Common myeloid progenitor, CD34-positive (primary cell): ENCODE results near the gene TMEM54.

Source experiments
- CTCF ChIA-PET: fragments of 350-600 bp; sonication (Branson Sonifier 250); formaldehyde crosslinking; loops from one replicate; lab custom pipeline; 2021; ENCODE audit warnings: antibody characterized with exemption; lab: Charles Lee
- POLR2A ChIA-PET: fragments of 350-600 bp; sonication (Branson Sonifier 250); formaldehyde crosslinking; loops from one replicate; lab custom pipeline; 2021; ENCODE audit warnings: antibody characterized with exemption; lab: Charles Lee
- DNase-seq, 3 donors: peaks; one replicate each; pipeline versions ENCODE4 v3.0.0 to v3.0.0-alpha.2; 2013
- H3K27ac ChIP-seq, 2 experiments: 1 replicate in 1 of 2; 2 replicates in 1 of 2; pipeline ENCODE4 v1.7.0; 2013; ENCODE audit warnings: inconsistent platforms in 2 of 2, low read length in 2 of 2, mild to moderate bottlenecking in 2 of 2, low read depth in 1 of 2, moderate library complexity in 1 of 2; ENCODE audit not compliant: severe bottlenecking in 2 of 2, insufficient read depth in 1 of 2, poor library complexity in 1 of 2
- H3K27me3 ChIP-seq, 5 experiments: replicated peaks in 2 of 5; 1 replicate in 3 of 5; 2 replicates in 2 of 5; pipeline versions ENCODE4 v1.6.1 to v1.7.0; 2013; ENCODE audit warnings: low read length in 4 of 5, mild to moderate bottlenecking in 2 of 5, moderate library complexity in 2 of 5, inconsistent platforms in 1 of 5; ENCODE audit not compliant: insufficient read depth in 5 of 5, control insufficient read depth in 4 of 5
- H3K36me3 ChIP-seq, 4 experiments: 1 replicate in 2 of 4; 2 replicates in 2 of 4; pipeline versions ENCODE4 v1.6.1 to v1.7.0; 2013; ENCODE audit warnings: low read length in 3 of 4, control low read depth in 1 of 4, mild to moderate bottlenecking in 1 of 4; ENCODE audit not compliant: control insufficient read depth in 4 of 4, insufficient read depth in 4 of 4
- H3K4me1 ChIP-seq, 4 experiments: 1 replicate in 3 of 4; 2 replicates in 1 of 4; pipeline versions ENCODE4 v1.6.1 to v1.7.1; 2013; ENCODE audit warnings: low read length in 3 of 4, mild to moderate bottlenecking in 3 of 4, control low read depth in 1 of 4, inconsistent platforms in 1 of 4, moderate library complexity in 1 of 4; ENCODE audit not compliant: control insufficient read depth in 4 of 4, insufficient read depth in 4 of 4; ENCODE audit errors: control extremely low read depth in 1 of 4
- H3K4me3 ChIP-seq, 7 experiments: 1 replicate in 4 of 7; 2 replicates in 3 of 7; pipeline versions ENCODE4 v1.5.1 to v1.7.0; 2013; ENCODE audit warnings: mild to moderate bottlenecking in 7 of 7, low read length in 6 of 7, moderate library complexity in 6 of 7, inconsistent platforms in 2 of 7, low read depth in 2 of 7, control low read depth in 1 of 7; ENCODE audit not compliant: insufficient read depth in 4 of 7, control insufficient read depth in 1 of 7; ENCODE audit errors: extremely low read depth in 1 of 7
- H3K9me3 ChIP-seq, 5 experiments: 1 replicate in 4 of 5; 2 replicates in 1 of 5; pipeline versions ENCODE4 v1.6.1 to v1.7.1; 2013; ENCODE audit warnings: low read length in 4 of 5, mild to moderate bottlenecking in 2 of 5, inconsistent platforms in 1 of 5, low read depth in 1 of 5, moderate library complexity in 1 of 5; ENCODE audit not compliant: control insufficient read depth in 4 of 5, insufficient read depth in 2 of 5; ENCODE audit errors: control extremely low read depth in 1 of 5
- WGBS: methylation state at CpG from one replicate; pipeline ENCODE4 v1.1.5; 2013; ENCODE audit not compliant: insufficient coverage; 5-methylcytosine and 5-hydroxymethylcytosine counted together

The TMEM54 gene

DNA sequence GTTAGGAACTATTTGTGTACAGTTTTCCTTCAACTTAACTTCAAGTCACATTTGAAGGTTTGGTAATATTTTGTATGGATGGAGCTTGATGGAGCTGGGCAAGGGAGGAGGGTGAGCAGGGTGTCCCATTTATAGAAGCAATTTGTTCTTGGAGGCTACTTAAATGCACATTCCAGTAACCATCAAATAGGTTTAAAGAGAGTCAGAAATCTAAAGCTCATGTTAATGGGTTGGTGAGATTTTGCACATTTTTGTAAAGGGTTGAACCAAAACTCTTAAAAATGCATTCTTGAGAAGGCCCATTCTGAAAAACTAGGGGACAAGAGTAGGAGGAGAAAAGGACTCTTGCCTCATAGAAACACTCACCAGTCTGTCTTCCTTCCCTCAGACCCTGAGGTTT lies 40.6 kb downstream of the TMEM54 start:
- CTCF ChIA-PET, result interaction anchor here (0.6 to 7.5 kb wide), 7 partner anchors 11 to 49 kb away, joined by 3 to 33 read pairs (median 4); no protein-coding TSS in a partner anchor
- POLR2A ChIA-PET, result no interaction called here
- peaks cover 15 to 57% (median 44%) of the 10 kb centered on the region in 4 experiments for H3K36me3 ChIP-seq
- no peak for DNase-seq
- no peaks in the 10 kb centered on the region for H3K27me3 ChIP-seq
- H3K9me3 ChIP-seq, result no peaks in the 10 kb centered on the region
- no peak overlapping the region for H3K27ac ChIP-seq
- peaks cover 0 to 5% (median 0%) of the 10 kb centered on the region in 4 experiments for H3K4me1 ChIP-seq
- no peak overlapping the region for H3K4me3 ChIP-seq

DNA sequence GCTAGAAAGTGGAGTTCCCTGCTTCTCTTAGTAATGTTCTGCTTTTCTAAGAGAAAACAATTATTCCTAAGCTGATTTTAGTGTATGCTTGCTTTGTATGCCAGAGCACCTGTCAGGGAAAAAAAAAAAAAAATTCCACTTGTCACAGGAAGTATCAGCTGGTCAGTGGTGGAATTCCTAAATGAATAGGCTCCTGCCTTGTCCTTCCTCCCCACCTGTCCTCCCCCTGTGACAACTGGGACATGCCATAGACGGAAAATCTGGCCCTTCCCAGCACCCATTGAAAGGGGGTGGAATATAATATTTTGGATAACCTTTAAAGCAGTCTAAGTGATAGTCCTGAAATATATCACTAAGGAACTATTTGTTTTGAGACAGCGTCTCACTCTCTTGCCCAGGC lies 41.3 kb downstream of the TMEM54 start:
- Histone ChIP-seq H3K36me3 (peaks cover 15 to 63% (median 47%) of the 10 kb centered on the region in 4 experiments), H3K9me3 (no peaks in the 10 kb centered on the region), H3K27me3 (no peaks in the 10 kb centered on the region), H3K4me1 (peaks cover 0 to 5% (median 0%) of the 10 kb centered on the region in 4 experiments), H3K27ac (no peak overlapping the region), H3K4me3 (no peak overlapping the region)
- DNase-seq, result no peak
- 100% methylated on average over 1 of the region's 2 CpGs for WGBS
- ChIA-PET CTCF (interaction anchor here (0.7 to 7.5 kb wide), 5 partner anchors 10 to 31 kb away, joined by 3 to 33 read pairs (median 4); no protein-coding TSS in a partner anchor), POLR2A (no interaction called here)

DNA sequence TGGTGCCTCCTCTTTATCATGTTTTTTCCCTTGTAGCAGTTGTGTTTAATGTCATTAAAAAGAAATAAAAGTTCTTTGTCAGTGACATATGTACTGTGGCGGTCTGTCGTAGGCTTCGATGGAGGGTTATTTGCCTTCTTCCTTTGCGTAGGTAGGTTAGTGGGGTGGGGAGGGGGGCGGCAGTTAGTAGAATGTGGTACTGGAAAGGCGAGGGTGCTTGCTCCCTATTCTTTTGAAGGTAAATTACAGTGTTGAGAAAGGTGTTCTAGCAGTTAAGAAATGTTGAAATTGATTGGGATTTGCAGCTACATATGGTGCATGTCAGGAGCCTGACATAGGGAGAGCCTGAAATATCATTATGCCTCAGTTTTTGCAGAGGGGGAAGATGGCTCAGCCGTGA lies 42.4 kb downstream of the TMEM54 start:
- H3K4me3 ChIP-seq, result no peak overlapping the region
- H3K4me1 ChIP-seq, result peaks cover 0 to 5% (median 0%) of the 10 kb centered on the region in 4 experiments
- no peaks in the 10 kb centered on the region for H3K27me3 ChIP-seq
- H3K36me3 ChIP-seq, result peaks cover 16 to 71% (median 52%) of the 10 kb centered on the region in 4 experiments
- CTCF ChIA-PET, result interaction anchor here (1.9 to 7.5 kb wide), 2 partner anchors 17 to 30 kb away, joined by 4 to 33 read pairs; no protein-coding TSS in a partner anchor
- POLR2A ChIA-PET, result interaction anchor here (0.6 kb wide), 1 partner anchor 205 kb away, joined by 4 read pairs; no protein-coding TSS in a partner anchor
- H3K9me3 ChIP-seq, result no peaks in the 10 kb centered on the region
- no peak overlapping the region for H3K27ac ChIP-seq
- WGBS, result 93% methylated on average over 5 of the region's 7 CpGs
- no peak for DNase-seq

DNA sequence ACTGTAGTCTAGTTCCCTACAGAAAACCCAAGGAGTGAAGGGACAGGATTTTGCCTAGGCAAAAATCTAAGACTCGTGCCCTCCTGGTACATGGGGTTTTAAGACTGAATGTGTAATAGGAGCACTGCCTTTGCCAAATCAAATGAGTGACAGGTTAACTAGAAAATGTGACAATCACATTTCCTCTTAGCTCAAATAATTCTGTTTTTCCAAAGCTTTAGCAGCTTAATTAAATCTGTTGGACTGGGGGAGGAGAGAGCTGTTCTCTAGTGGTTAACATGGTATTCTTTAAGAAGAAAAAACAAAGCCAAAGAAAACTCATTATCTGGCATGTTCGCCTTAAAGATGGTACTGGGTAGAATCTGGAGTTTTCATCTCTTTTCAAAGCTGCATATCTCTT lies 43.1 kb downstream of the TMEM54 start:
- Histone ChIP-seq H3K4me3 (no peak overlapping the region), H3K36me3 (peaks cover 20 to 72% (median 52%) of the 10 kb centered on the region in 4 experiments), H3K27me3 (no peaks in the 10 kb centered on the region), H3K4me1 (peaks cover 0 to 5% (median 0%) of the 10 kb centered on the region in 4 experiments), H3K27ac (no peak overlapping the region), H3K9me3 (no peaks in the 10 kb centered on the region)
- CTCF ChIA-PET, result interaction anchor here (7.5 kb wide), 1 partner anchor 18 kb away, joined by 33 read pairs; no protein-coding TSS in a partner anchor
- POLR2A ChIA-PET, result no interaction called here
- DNase-seq, result no peak
- WGBS, result no CpG with 5 or more reads among the region's 2 CpGs

DNA sequence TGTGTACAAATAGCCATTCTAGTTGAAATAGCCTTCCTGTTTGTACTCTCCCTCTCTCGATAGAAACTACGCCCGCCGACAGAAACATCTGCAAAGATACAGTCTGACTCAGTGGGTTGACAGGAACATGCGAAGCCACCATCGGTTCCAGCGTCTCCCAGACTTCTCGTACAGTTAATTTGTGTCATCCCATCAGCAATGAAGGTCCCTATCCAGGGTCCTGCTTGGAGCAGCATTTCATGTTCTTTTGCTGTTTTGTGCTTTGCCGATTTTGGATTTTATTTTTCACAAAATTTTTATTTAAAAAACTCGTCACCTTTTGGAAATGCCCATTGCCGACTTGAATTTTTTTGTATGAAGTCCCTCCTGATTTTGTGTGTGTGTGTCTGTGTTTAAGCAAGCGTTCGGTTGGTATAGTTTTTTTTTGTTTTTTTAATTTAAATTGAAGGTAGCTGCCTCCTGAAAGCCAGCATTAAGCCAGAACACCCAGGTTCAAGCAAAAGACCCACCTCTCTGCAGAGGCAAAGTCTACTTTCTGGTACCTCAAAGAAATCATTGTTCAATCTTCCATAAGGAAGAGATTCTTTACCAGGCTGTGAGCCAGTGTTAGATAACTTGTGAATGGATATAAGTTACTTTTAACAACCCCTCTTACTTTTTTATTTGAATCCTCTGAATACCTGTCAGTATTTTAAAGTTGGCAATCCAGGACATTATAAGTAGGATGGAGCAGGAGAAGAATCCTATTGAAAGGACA lies 45.1 kb downstream of the TMEM54 start:
- peaks cover 0 to 5% (median 0%) of the 10 kb centered on the region in 4 experiments for H3K4me1 ChIP-seq
- CTCF ChIA-PET, result no interaction called here
- no peaks in the 10 kb centered on the region for H3K27me3 ChIP-seq
- H3K9me3 ChIP-seq, result no peaks in the 10 kb centered on the region
- POLR2A ChIA-PET, result no interaction called here
- peaks cover 27 to 74% (median 52%) of the 10 kb centered on the region in 4 experiments for H3K36me3 ChIP-seq
- no peak for DNase-seq
- H3K4me3 ChIP-seq, result no peak overlapping the region
- H3K27ac ChIP-seq, result no peak overlapping the region
- WGBS, result over 99% methylated on average over 7 of the region's 13 CpGs

DNA sequence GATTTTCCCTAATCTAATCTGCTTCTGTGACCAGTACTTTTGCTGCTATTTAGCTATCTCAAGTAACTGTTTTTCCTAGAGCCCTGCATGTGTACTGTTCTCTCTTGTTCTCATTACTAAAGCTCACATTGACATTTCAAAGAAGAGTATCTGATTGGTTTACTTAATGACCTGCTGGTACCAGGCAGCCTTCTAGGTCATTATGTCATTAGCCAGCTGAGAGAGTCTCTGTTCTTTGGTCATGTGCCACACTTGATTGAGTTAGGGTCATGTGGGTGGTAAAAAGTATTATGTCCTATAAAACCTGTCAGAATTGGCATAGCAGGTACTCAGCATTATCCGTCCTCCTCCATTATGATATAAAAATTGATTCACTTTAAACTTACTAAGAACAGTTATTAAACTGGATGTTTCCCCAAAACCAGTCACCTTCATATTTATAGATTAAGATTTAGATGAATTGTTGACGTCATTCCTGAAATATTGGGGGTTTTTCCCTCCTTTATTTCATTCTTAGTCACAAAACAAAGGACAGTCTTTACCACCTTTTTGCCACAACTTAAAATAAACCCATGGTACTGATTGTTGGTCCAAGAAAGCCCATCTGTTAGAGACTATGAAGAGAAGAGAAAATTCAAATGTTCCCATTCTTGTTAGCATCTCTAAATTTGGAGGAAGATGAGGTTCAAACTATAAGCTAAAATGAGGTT lies 52.7 kb downstream of the TMEM54 start:
- no CpG with 5 or more reads among the region's 2 CpGs for WGBS
- ChIA-PET CTCF (interaction anchor here (1.2 kb wide), 1 partner anchor 44 kb away, joined by 4 read pairs; no protein-coding TSS in a partner anchor), POLR2A (no interaction called here)
- Histone ChIP-seq H3K36me3 (peaks cover 20 to 47% (median 30%) of the 10 kb centered on the region in 4 experiments), H3K4me3 (no peak overlapping the region), H3K27ac (no peak overlapping the region), H3K27me3 (no peaks in the 10 kb centered on the region), H3K4me1 (no peaks in the 10 kb centered on the region), H3K9me3 (peaks cover 0 to 2% (median 0%) of the 10 kb centered on the region in 5 experiments)
- no peak for DNase-seq
